Measurements from ENCODE around the gene RDH11.

DNA sequence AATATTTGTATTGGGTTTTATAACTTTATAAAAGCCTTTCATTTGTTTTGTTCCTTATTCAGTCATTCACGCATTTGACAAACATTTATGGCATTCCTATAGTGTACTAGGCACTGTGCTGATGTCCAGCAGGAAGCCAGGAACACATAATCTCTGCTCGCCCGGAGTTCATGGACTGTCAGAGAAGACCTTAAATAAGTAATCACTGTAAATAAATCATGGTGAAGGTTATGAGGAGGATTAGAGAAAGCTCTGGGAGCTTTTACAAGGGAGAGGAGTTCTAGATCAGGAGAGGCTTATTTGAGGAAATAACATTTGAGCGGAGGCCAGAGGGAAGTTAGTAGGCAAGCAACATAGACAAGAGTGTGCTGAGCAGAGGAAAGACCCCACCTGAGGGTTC, 1.4 kb upstream of the RDH11 start:
- TF ChIP-seq CTCF (IDR thresholded peaks at IDR 0.05), result no peak
- no peak for TF ChIP-seq POLR2A (IDR thresholded peaks at IDR 0.05)
